Neural progenitor cell (in vitro differentiated cells): ENCODE results near the gene SUGCT. TPM values are rescaled to one million over a fixed set of nuclear protein-coding genes. Genes with fewer than 3 reads are reported as not detected.

Experiments
- DNase-seq: peaks from one replicate; pipeline ENCODE4 v3.0.0-alpha.2; 2016; ENCODE audit warnings: low spot score
- H2AFZ ChIP-seq: fragments of 200-600 bp; sonication (generic); replicated peaks from 2 replicates; pipeline ENCODE4 v1.6.1; 2016; ENCODE audit warnings: antibody characterized with exemption
- H3F3A ChIP-seq: fragments of 200-600 bp; sonication (generic); 2 replicates; pipeline ENCODE4 v1.6.1; 2016; ENCODE audit warnings: antibody characterized with exemption, low read depth
- H3K27ac ChIP-seq: fragments of 200-600 bp; sonication (generic); 2 replicates; pipeline ENCODE4 v1.5.1; 2016; ENCODE audit warnings: mild to moderate bottlenecking
- H3K27me3 ChIP-seq: fragments of 200-600 bp; sonication (generic); 2 replicates; pipeline ENCODE4 v1.6.1; 2016; ENCODE audit warnings: mild to moderate bottlenecking, moderate library complexity
- H3K36me3 ChIP-seq: fragments of 200-600 bp; sonication (generic); 2 replicates; pipeline ENCODE4 v1.5.1; 2016
- H3K4me1 ChIP-seq: fragments of 200-600 bp; sonication (generic); 2 replicates; pipeline ENCODE4 v1.6.1; 2016; ENCODE audit warnings: mixed run types
- H3K4me2 ChIP-seq: fragments of 200-600 bp; sonication (generic); 2 replicates; pipeline ENCODE4 v1.6.1; 2016
- H3K4me3 ChIP-seq: fragments of 200-600 bp; sonication (generic); 2 replicates; pipeline ENCODE4 v1.5.1; 2016
- H3K79me2 ChIP-seq: fragments of 200-600 bp; sonication (generic); 2 replicates; pipeline ENCODE4 v1.6.1; 2016; ENCODE audit warnings: low read depth
- H3K9ac ChIP-seq: fragments of 200-600 bp; sonication (generic); 2 replicates; pipeline ENCODE4 v1.6.1; 2016
- H3K9me3 ChIP-seq: fragments of 200-600 bp; sonication (generic); 2 replicates; pipeline ENCODE4 v1.5.1; 2016; ENCODE audit warnings: low read depth
- H4K20me1 ChIP-seq: fragments of 200-600 bp; sonication (generic); 2 replicates; pipeline ENCODE4 v1.6.1; 2016; ENCODE audit warnings: low read depth
- H3K27ac Mint-ChIP-seq: 3 replicates; pipeline ENCODE4 v1.8.0; 2021; ENCODE audit warnings: mixed read lengths
- H3K27me3 Mint-ChIP-seq: 2 replicates; pipeline ENCODE4 v1.8.0; 2022; ENCODE audit warnings: low read depth, mild to moderate bottlenecking, inconsistent platforms, moderate library complexity, mixed read lengths; ENCODE audit not compliant: insufficient read depth
- H3K36me3 Mint-ChIP-seq: 3 replicates; pipeline ENCODE4 v1.8.0; 2021; ENCODE audit warnings: mixed read lengths
- H3K4me1 Mint-ChIP-seq: 3 replicates; pipeline ENCODE4 v1.8.0; 2021; ENCODE audit warnings: mixed read lengths
- H3K4me3 Mint-ChIP-seq: 3 replicates; pipeline ENCODE4 v1.8.0; 2021; ENCODE audit warnings: mild to moderate bottlenecking, moderate library complexity, mixed read lengths
- H3K9me3 Mint-ChIP-seq: 3 replicates; pipeline ENCODE4 v1.8.0; 2020; ENCODE audit warnings: mixed read lengths
- CTCF ChIP-seq: fragments of 200-600 bp; sonication (generic); IDR thresholded peaks from 2 replicates; pipeline ENCODE4 v1.5.1; 2017; ENCODE audit warnings: antibody characterized with exemption, mild to moderate bottlenecking
- EZH2 ChIP-seq: fragments of 200-600 bp; sonication (generic); IDR thresholded peaks from 2 replicates; pipeline ENCODE4 v1.6.1; 2017; ENCODE audit warnings: antibody characterized with exemption, mild to moderate bottlenecking, moderate library complexity
- EZH2phosphoT487 ChIP-seq: fragments of 200-600 bp; sonication (generic); IDR thresholded peaks from 2 replicates; pipeline ENCODE4 v1.6.1; 2017; ENCODE audit warnings: antibody characterized with exemption
- total RNA-seq: library from RNA; depleted of rRNA; stranded (reverse); fragments of >200 nt; gene quantifications from 2 replicates; pipeline ENCODE4 v1.2.3, GENCODE V29; 2015; ENCODE audit warnings: low replicate concordance

The SUGCT gene
- total RNA-seq, 1 donor from 2014 or later: 10.1 TPM

DNA sequence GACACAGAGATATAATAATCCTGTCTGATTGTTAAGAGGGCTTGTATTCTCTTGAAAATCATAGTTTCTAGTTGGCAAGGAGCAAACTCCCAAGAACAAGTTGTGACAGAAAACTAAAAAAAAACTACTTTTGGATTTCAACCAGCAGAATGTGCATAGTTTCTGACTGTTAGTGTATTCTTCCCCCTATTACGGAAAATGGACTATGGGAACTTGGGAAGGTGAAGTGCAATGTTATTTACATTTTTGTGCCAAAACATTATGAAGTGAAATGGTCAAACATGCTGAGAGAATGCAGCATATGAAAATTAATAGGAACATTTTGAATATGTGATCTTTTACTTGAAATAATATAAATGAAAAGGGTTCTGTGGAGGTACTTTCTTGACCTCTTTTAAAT, 660.8 kb downstream of the SUGCT start:
- Histone ChIP-seq H2AFZ (no peak overlapping the region), H4K20me1 (no peaks in the 10 kb centered on the region), H3K4me1 (no peaks in the 10 kb centered on the region), H3F3A (no peaks in the 10 kb centered on the region), H3K79me2 (no peaks in the 10 kb centered on the region), H3K4me3 (no peak overlapping the region), H3K9me3 (no peaks in the 10 kb centered on the region), H3K9ac (no peak overlapping the region), H3K4me2 (no peak overlapping the region), H3K27ac (no peak overlapping the region), H3K27me3 (no peaks in the 10 kb centered on the region), H3K36me3 (no peaks in the 10 kb centered on the region)
- H3K9me3 Mint-ChIP-seq: no peaks in the 10 kb centered on the region
- DNase-seq: no peak
- H3K4me1 Mint-ChIP-seq: no peaks in the 10 kb centered on the region
- no peaks in the 10 kb centered on the region for H3K36me3 Mint-ChIP-seq
- no peak overlapping the region for H3K27ac Mint-ChIP-seq
- H3K4me3 Mint-ChIP-seq: no peak overlapping the region
- TF ChIP-seq EZH2 (no peak), CTCF (no peak), EZH2phosphoT487 (no peak)
- no peaks in the 10 kb centered on the region for H3K27me3 Mint-ChIP-seq

DNA sequence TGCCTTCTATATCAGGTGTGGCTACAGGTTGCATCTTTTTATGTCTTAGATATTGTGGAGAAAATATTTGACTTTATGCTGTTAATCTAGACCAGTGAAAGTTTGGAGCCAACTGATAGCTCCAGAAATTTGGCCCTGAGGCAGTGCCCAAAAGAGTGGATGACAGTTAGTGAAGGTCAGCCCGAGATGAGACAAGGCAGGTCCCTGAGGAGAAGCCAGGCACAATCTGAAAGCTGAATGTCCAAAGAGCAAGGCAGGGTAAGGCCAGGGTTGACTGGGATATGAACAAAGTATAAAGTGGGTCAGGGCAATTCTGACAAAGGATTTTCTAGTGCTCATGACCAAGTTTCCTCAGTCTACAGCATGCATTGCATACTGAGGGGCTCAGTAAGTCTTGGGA, 661.9 kb downstream of the SUGCT start:
- H3K4me3 ChIP-seq: no peak overlapping the region
- no peak for DNase-seq

GRCh38 chr7:40798613-40799012, 663.8 kb downstream of the SUGCT start:
- no peaks in the 10 kb centered on the region for H4K20me1 ChIP-seq
- no peaks in the 10 kb centered on the region for H3K9me3 ChIP-seq
- H3K9ac ChIP-seq: no peak overlapping the region
- Mint-ChIP-seq H3K4me3 (no peak overlapping the region), H3K4me1 (peaks cover 2% of the 10 kb centered on the region), H3K36me3 (no peaks in the 10 kb centered on the region), H3K27ac (no peak overlapping the region), H3K27me3 (no peaks in the 10 kb centered on the region), H3K9me3 (no peaks in the 10 kb centered on the region)
- no peaks in the 10 kb centered on the region for H3F3A ChIP-seq
- H3K27ac ChIP-seq: no peak overlapping the region
- DNase-seq: no peak
- TF ChIP-seq CTCF (no peak), EZH2 (no peak), EZH2phosphoT487 (no peak)
- H3K27me3 ChIP-seq: no peaks in the 10 kb centered on the region
- H3K79me2 ChIP-seq: no peaks in the 10 kb centered on the region
- no peak overlapping the region for H3K4me2 ChIP-seq
- no peak overlapping the region for H3K4me3 ChIP-seq
- no peaks in the 10 kb centered on the region for H3K4me1 ChIP-seq
- H3K36me3 ChIP-seq: no peaks in the 10 kb centered on the region
- no peak overlapping the region for H2AFZ ChIP-seq

More for the DNA sequence above, 661.9 kb downstream of the SUGCT start:
- Histone ChIP-seq H3K4me2 (no peak overlapping the region), H3K27ac (no peak overlapping the region), H3F3A (no peaks in the 10 kb centered on the region), H3K36me3 (no peaks in the 10 kb centered on the region), H3K9ac (no peak overlapping the region), H2AFZ (no peak overlapping the region), H3K4me1 (no peaks in the 10 kb centered on the region), H3K27me3 (no peaks in the 10 kb centered on the region), H3K9me3 (no peaks in the 10 kb centered on the region), H3K79me2 (no peaks in the 10 kb centered on the region), H4K20me1 (no peaks in the 10 kb centered on the region)
- Mint-ChIP-seq H3K36me3 (no peaks in the 10 kb centered on the region), H3K9me3 (no peaks in the 10 kb centered on the region), H3K4me1 (peaks cover 2% of the 10 kb centered on the region), H3K4me3 (no peak overlapping the region), H3K27ac (no peak overlapping the region), H3K27me3 (no peaks in the 10 kb centered on the region)
- no peak for TF ChIP-seq EZH2
- TF ChIP-seq EZH2phosphoT487: no peak
- no peak for TF ChIP-seq CTCF
